ENCODE measurements around the gene LAMC3.

LAMC3 gene

GRCh38 chr9:131008909-131009618 lies at the start of gene LAMC3:
LAMC3 (plus strand) TSS chr9:131009174; CDS start chr9:131009215, 41 bp downstream.
- no peak for DNase-seq (ENCODE audit: low spot score)

- no peak for DNase-seq (ENCODE audit: low spot score)
Measured at GRCh38 chr9:130959809-130960334, 49.1 kb upstream of the LAMC3 start.

- DNase-seq (ENCODE audit: low spot score): no peak
Measured at GRCh38 chr9:130960522-130961378, 48.2 kb upstream of the LAMC3 start.

- DNase-seq (ENCODE audit: low spot score): no peak
Measured at GRCh38 chr9:130961511-130962300, 47.3 kb upstream of the LAMC3 start.

- no peak for DNase-seq (ENCODE audit: low spot score)
Measured at GRCh38 chr9:130962418-130963316, 46.3 kb upstream of the LAMC3 start.

- no peak for DNase-seq (ENCODE audit: low spot score)
Measured at GRCh38 chr9:130963337-130963908, 45.6 kb upstream of the LAMC3 start.

- DNase-seq (ENCODE audit: low spot score): no peak
Measured at GRCh38 chr9:130963916-130964315, 45.1 kb upstream of the LAMC3 start.

GRCh38 chr9:130965680-130966079 lies 43.3 kb upstream of the LAMC3 start:
- DNase-seq (ENCODE audit: low spot score): no peak

GRCh38 chr9:130970052-130970451 lies 38.9 kb upstream of the LAMC3 start:
- no peak for DNase-seq (ENCODE audit: low spot score)

GRCh38 chr9:130970855-130971254 lies 38.1 kb upstream of the LAMC3 start:
- DNase-seq (ENCODE audit: low spot score): no peak

- no peak for DNase-seq (ENCODE audit: low spot score)
Measured at GRCh38 chr9:130971294-130971849, 37.6 kb upstream of the LAMC3 start.

GRCh38 chr9:130972277-130972956 lies 36.6 kb upstream of the LAMC3 start:
- no peak for DNase-seq (ENCODE audit: low spot score)

GRCh38 chr9:130972957-130973685 lies 35.9 kb upstream of the LAMC3 start:
- DNase-seq (ENCODE audit: low spot score): no peak

- DNase-seq (ENCODE audit: low spot score): no peak
Measured at GRCh38 chr9:130973686-130974281, 35.2 kb upstream of the LAMC3 start.

GRCh38 chr9:130974697-130975096 lies 34.3 kb upstream of the LAMC3 start:
- DNase-seq (ENCODE audit: low spot score): no peak

- DNase-seq (ENCODE audit: low spot score): no peak
Measured at GRCh38 chr9:130975156-130975555, 33.8 kb upstream of the LAMC3 start.

GRCh38 chr9:130975932-130976841 lies 32.8 kb upstream of the LAMC3 start:
- DNase-seq (ENCODE audit: low spot score): no peak

GRCh38 chr9:130977811-130978221 lies 31.2 kb upstream of the LAMC3 start:
- no peak for DNase-seq (ENCODE audit: low spot score)

Data from left forelimb (tissue), 1 donor.